Measurements from ENCODE around the gene ZNF80.
"Not testable (repeated sequence)": the region's sequence is repeated elsewhere in the genome, so short reads cannot be mapped to it uniquely, and the experiment has no call there.

Gene ZNF80

GRCh38 chr3:114237478-114237877 lies at the start of gene ZNF80:
ZNF80 (minus strand) TSS chr3:114237578; CDS start chr3:114237074, 504 bp downstream.
- not testable (repeated sequence) for DNase-seq (ENCODE audit: low read depth)

GRCh38 chr3:114286266-114286665 lies 48.9 kb upstream of the ZNF80 start:
- no peak for DNase-seq (ENCODE audit: low read depth)

- no peak for DNase-seq (ENCODE audit: low read depth)
These were observed 48.4 kb upstream of the ZNF80 start for GRCh38 chr3:114285648-114286230.

GRCh38 chr3:114284644-114285043 lies 47.3 kb upstream of the ZNF80 start:
- no peak for DNase-seq (ENCODE audit: low read depth)

GRCh38 chr3:114276856-114277255 lies 39.5 kb upstream of the ZNF80 start:
- not testable (repeated sequence) for DNase-seq (ENCODE audit: low read depth)

- no peak for DNase-seq (ENCODE audit: low read depth)
These were observed 37.6 kb upstream of the ZNF80 start for GRCh38 chr3:114274929-114275328.

GRCh38 chr3:114272271-114272670 lies 34.9 kb upstream of the ZNF80 start:
- DNase-seq (ENCODE audit: low read depth): peak; percentile 8

GRCh38 chr3:114270019-114270418 lies 32.6 kb upstream of the ZNF80 start:
- DNase-seq (ENCODE audit: low read depth): no peak

GRCh38 chr3:114260152-114260551 lies 22.8 kb upstream of the ZNF80 start:
- no peak for DNase-seq (ENCODE audit: low read depth)

- DNase-seq (ENCODE audit: low read depth): no peak
These were observed 22.2 kb upstream of the ZNF80 start for GRCh38 chr3:114259566-114259965.

GRCh38 chr3:114253505-114253904 lies 16.1 kb upstream of the ZNF80 start:
- no peak for DNase-seq (ENCODE audit: low read depth)

GRCh38 chr3:114252954-114253353 lies 15.6 kb upstream of the ZNF80 start:
- no peak for DNase-seq (ENCODE audit: low read depth)

- DNase-seq (ENCODE audit: low read depth): no peak
These were observed 5.6 kb upstream of the ZNF80 start for GRCh38 chr3:114242947-114243346.

- DNase-seq (ENCODE audit: low read depth): no peak
These were observed 3.9 kb upstream of the ZNF80 start for GRCh38 chr3:114241262-114241661.

GRCh38 chr3:114238146-114238785 lies 888 bp upstream of the ZNF80 start:
- not testable (repeated sequence) for DNase-seq (ENCODE audit: low read depth)

GRCh38 chr3:114235431-114235830 lies 1.9 kb downstream of the ZNF80 start:
- no peak for DNase-seq (ENCODE audit: low read depth)

GRCh38 chr3:114234745-114235144 lies 2.6 kb downstream of the ZNF80 start:
- DNase-seq (ENCODE audit: low read depth): no peak

GRCh38 chr3:114231616-114232015 lies 5.8 kb downstream of the ZNF80 start:
- no peak for DNase-seq (ENCODE audit: low read depth)

- no peak for DNase-seq (ENCODE audit: low read depth)
These were observed 10.3 kb downstream of the ZNF80 start for GRCh38 chr3:114227076-114227475.

- no peak for DNase-seq (ENCODE audit: low read depth)
These were observed 11.1 kb downstream of the ZNF80 start for GRCh38 chr3:114226313-114226712.

- no peak for DNase-seq (ENCODE audit: low read depth)
These were observed 14.2 kb downstream of the ZNF80 start for GRCh38 chr3:114223143-114223542.

GRCh38 chr3:114221881-114222264 lies 15.5 kb downstream of the ZNF80 start:
- no peak for DNase-seq (ENCODE audit: low read depth)

GRCh38 chr3:114221165-114221880 lies 16.1 kb downstream of the ZNF80 start:
- DNase-seq (ENCODE audit: low read depth): no peak

Measured in non-pigmented ciliary epithelial cell (primary cell).